Peyer's patch (tissue), 4 donors: ENCODE measurements around the gene CTSH. TPM values are rescaled to one million over a fixed set of nuclear protein-coding genes. Genes with fewer than 3 reads are reported as not detected.

Experiments used
- DNase-seq, 3 donors: peaks; one replicate each; pipeline ENCODE4 v3.0.0-alpha.2; 2017 to 2019
- H3K27ac ChIP-seq, 4 donors: fragments of 200-600 bp; sonication (generic); one replicate each; pipeline ENCODE4 v1.5.1; 2016 to 2019
- H3K27me3 ChIP-seq, 2 donors: fragments of 200-600 bp; sonication (generic); one replicate each; pipeline ENCODE4 v1.5.1; 2019
- H3K36me3 ChIP-seq, 3 donors: fragments of 200-600 bp; sonication (generic); one replicate each; pipeline ENCODE4 v1.5.1; 2016 to 2019
- H3K4me1 ChIP-seq, 4 donors: fragments of 200-600 bp; sonication (generic); one replicate each; pipeline ENCODE4 v1.5.1; 2016 to 2019
- H3K4me3 ChIP-seq, 4 donors: fragments of 200-600 bp; sonication (generic); 1 replicate in 3 of 4; 2 replicates in 1 of 4; pipeline ENCODE4 v1.5.1; 2016 to 2019; ENCODE audit warnings: mild to moderate bottlenecking in 1 of 4
- H3K9me3 ChIP-seq, 4 donors: fragments of 200-600 bp; sonication (generic); one replicate each; pipeline ENCODE4 v1.5.1; 2016 to 2019; ENCODE audit warnings: mild to moderate bottlenecking in 1 of 4
- CTCF ChIP-seq, 6 experiments: fragments of 450-650 bp in 4 of 6; fragments of 200-600 bp in 2 of 6; sonication (generic) in 1 of 6; IDR thresholded peaks; one replicate each; pipeline ENCODE4 v1.5.1; 2017 to 2019; ENCODE audit warnings: antibody characterized with exemption in 6 of 6, mild to moderate bottlenecking in 3 of 6, moderate library complexity in 1 of 6
- POLR2A ChIP-seq, 2 donors: fragments of 450-650 bp; IDR thresholded peaks; one replicate each; pipeline ENCODE4 v1.5.1; 2017; ENCODE audit warnings: antibody characterized with exemption in 2 of 2, mild to moderate bottlenecking in 2 of 2, moderate library complexity in 2 of 2
- total RNA-seq, 4 donors: library from RNA; depleted of rRNA; stranded (reverse); fragments of >200 nt; gene quantifications; one replicate each; pipeline ENCODE4 v1.1.0, GENCODE V29; 2016

Gene CTSH
- total RNA-seq, 4 donors from 2014 or later: 99.9 to 198 (median 161) TPM

GRCh38 chr15:78946493-78946892, 1.6 kb upstream of the CTSH start:
- Histone ChIP-seq H3K4me1 (peaks cover 0 to 27% (median 2%) of the 10 kb centered on the region in 4 donors), H3K4me3 (no peak overlapping the region), H3K36me3 (no peaks in the 10 kb centered on the region), H3K9me3 (no peaks in the 10 kb centered on the region), H3K27ac (no peak overlapping the region), H3K27me3 (no peaks in the 10 kb centered on the region)
- DNase-seq: no peak
- no peak for TF ChIP-seq CTCF (IDR thresholded peaks at IDR 0.05)
- no peak for TF ChIP-seq POLR2A (IDR thresholded peaks at IDR 0.05)

GRCh38 chr15:78944202-78944625, 632 bp downstream of the CTSH start:
- H3K9me3 ChIP-seq: no peaks in the 10 kb centered on the region
- no peaks in the 10 kb centered on the region for H3K27me3 ChIP-seq
- H3K36me3 ChIP-seq: no peaks in the 10 kb centered on the region
- DNase-seq: peak in 2 of 3 donors; percentile 32 to 69
- H3K4me1 ChIP-seq: peaks cover 0 to 12% (median 0%) of the 10 kb centered on the region in 4 donors
- TF ChIP-seq POLR2A (IDR thresholded peaks at IDR 0.05): no peak
- no peak for TF ChIP-seq CTCF (IDR thresholded peaks at IDR 0.05)
- peak overlapping the region; percentile 37 to 93 (median 76) for H3K27ac ChIP-seq
- H3K4me3 ChIP-seq: peak overlapping the region; percentile 61 to 74 (median 64)

GRCh38 chr15:78943692-78944091, 1.2 kb downstream of the CTSH start:
- Histone ChIP-seq H3K27me3 (no peaks in the 10 kb centered on the region), H3K4me1 (peaks cover 0 to 12% (median 1%) of the 10 kb centered on the region in 4 donors), H3K9me3 (no peaks in the 10 kb centered on the region), H3K36me3 (no peaks in the 10 kb centered on the region), H3K27ac (peak overlapping the region in 3 of 4 donors; percentile 37 to 93 (median 77)), H3K4me3 (peak overlapping the region; percentile 61 to 74 (median 64))
- no peak for DNase-seq
- TF ChIP-seq POLR2A (IDR thresholded peaks at IDR 0.05) (no peak), CTCF (IDR thresholded peaks at IDR 0.05) (no peak)

GRCh38 chr15:78942741-78943140, 2.1 kb downstream of the CTSH start:
- DNase-seq: no peak
- Histone ChIP-seq H3K27me3 (no peaks in the 10 kb centered on the region), H3K9me3 (no peaks in the 10 kb centered on the region), H3K27ac (peak overlapping the region in 1 of 4 donors; percentile 93), H3K4me3 (no peak overlapping the region), H3K4me1 (peaks cover 0 to 12% (median 8%) of the 10 kb centered on the region in 4 donors), H3K36me3 (no peaks in the 10 kb centered on the region)
- no peak for TF ChIP-seq POLR2A (IDR thresholded peaks at IDR 0.05)

- peak in 2 of 3 donors; percentile 63 to 69 for DNase-seq
- Histone ChIP-seq H3K36me3 (peaks cover 0 to 18% (median 0%) of the 10 kb centered on the region in 3 donors), H3K27ac (peak overlapping the region; percentile 22 to 80 (median 55)), H3K9me3 (no peaks in the 10 kb centered on the region), H3K4me1 (peaks cover 0 to 17% (median 6%) of the 10 kb centered on the region in 4 donors), H3K27me3 (no peaks in the 10 kb centered on the region), H3K4me3 (no peak overlapping the region)
- TF ChIP-seq CTCF (IDR thresholded peaks at IDR 0.05) (no peak), POLR2A (IDR thresholded peaks at IDR 0.05) (no peak)
Observed at GRCh38 chr15:78938658-78939488, 6.0 kb downstream of the CTSH start.

- H3K36me3 ChIP-seq: peaks cover 0 to 28% (median 0%) of the 10 kb centered on the region in 3 donors
- H3K4me3 ChIP-seq: no peak overlapping the region
- H3K4me1 ChIP-seq: peaks cover 0 to 17% (median 4%) of the 10 kb centered on the region in 4 donors
- H3K27ac ChIP-seq: peak overlapping the region in 3 of 4 donors; percentile 19 to 80 (median 30)
- H3K27me3 ChIP-seq: no peaks in the 10 kb centered on the region
- TF ChIP-seq CTCF (IDR thresholded peaks at IDR 0.05) (no peak), POLR2A (IDR thresholded peaks at IDR 0.05) (no peak)
- no peak for DNase-seq
- no peaks in the 10 kb centered on the region for H3K9me3 ChIP-seq
Observed at GRCh38 chr15:78937132-78937739, 7.6 kb downstream of the CTSH start.
